NB4 (cell line): ENCODE data around the gene MYO18A.

Experiments used
- CTCF ChIP-seq: IDR thresholded peaks from one replicate; pipeline ENCODE4 v1.5.1; 2012; ENCODE audit warnings: low read depth, low read length
- POLR2A ChIP-seq: IDR thresholded peaks from 2 replicates; pipeline ENCODE4 v1.6.1; 2011; ENCODE audit warnings: mild to moderate bottlenecking; ENCODE audit not compliant: insufficient read length; ENCODE audit errors: extremely low read depth

GRCh38 chr17:29076722-29077121 is 103.5 kb downstream of the MYO18A start:
- TF ChIP-seq POLR2A (no peak), CTCF (no peak)
